Stimulated activated CD4-positive, alpha-beta T cell treated with anti-CD3 and anti-CD28 coated beads, Interleukin-2, amount 100 ng/mL, for 48 hours (primary cell): Measurements from ENCODE around the gene ADGRB2.

Source experiments
- DNase-seq, 2 donors: peaks; one replicate each; pipeline ENCODE4 v3.0.0-alpha.2; 2020

The ADGRB2 gene

DNA sequence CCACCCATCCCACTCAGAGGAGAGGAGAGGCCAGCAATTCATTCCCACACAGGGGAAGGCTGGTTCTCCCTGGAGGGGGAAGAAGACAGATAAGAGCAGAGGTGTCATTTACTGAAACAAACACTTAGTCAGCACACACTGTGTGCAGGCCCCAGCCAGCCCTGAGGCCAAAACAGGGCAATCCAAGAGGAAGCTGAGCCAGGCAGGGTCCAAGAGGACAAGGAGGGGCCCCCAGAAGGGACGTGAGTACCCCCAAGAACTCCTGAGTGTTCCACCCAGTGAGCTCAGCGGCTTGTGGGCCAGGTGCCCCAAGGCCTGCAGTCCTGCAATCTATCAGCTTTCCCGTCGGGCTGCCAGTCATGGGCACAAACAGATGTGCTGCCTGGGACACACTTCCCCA, 15.8 kb downstream of the ADGRB2 start:
- no peak for DNase-seq

DNA sequence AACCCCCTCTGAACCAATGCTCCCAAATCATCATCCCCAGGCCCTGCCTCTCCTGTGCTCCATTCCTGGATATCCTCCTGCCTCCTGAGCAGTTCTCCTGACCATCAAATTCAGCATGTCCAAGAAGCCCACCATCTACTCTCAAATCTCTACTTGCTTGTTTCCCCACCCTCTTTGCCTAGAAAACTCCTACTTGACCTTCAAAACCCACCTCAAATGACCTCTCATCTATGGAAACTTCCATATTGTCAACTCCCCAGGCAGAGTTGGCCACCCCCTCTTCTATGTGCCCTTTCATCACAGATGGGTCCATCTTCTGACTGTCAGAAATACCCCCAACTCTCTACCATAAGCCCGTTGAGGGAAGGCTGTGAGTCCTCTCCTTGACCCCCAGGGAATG, 16.8 kb downstream of the ADGRB2 start:
- DNase-seq = no peak

- DNase-seq = no peak
These were observed 17.5 kb downstream of the ADGRB2 start for GRCh38 chr1:31746687-31747086.

- no peak for DNase-seq
These were observed 18.0 kb downstream of the ADGRB2 start for GRCh38 chr1:31745946-31746670.

DNA sequence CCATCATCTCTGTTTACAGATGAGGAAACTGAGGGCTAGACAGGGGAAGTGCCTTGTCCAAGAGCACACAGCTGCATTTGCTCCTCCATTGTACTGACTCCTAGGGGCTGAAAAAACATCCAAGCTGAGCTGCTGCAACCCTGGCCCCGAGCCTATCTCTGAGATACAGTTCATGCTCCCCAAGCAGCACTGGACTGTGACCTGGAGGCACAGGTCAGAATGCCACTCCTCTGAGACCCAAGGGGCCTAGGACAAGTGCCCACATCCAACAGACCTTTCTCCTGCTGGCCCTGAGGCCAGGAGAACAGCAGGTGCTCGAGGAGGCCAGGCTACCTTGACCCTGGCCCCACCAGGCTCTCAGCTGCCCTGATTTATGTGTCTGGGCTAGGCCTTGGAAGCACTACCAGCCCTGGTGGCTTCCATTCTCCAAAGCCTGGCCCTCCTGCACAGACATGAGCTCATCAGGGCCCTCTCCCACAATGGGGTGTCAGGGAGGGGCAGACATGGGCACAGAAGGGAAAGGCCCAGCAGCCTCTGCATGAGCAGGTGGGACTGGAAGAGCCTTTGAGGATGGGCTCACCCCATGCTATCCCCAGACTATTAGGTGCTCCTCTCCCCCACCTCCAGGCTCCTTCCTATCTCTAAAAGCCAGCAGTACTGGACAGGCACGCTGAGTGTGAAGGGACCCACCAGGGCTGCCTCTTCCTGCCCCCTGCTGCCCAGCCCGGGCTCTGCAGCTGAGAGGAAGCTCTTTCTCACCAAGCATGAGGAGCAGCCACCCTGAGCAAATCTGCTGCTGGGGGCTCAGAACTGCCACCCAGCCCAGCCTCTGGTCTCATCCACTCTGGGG, 18.8 kb downstream of the ADGRB2 start:
- peak; percentile 54 to 63 for DNase-seq

DNA sequence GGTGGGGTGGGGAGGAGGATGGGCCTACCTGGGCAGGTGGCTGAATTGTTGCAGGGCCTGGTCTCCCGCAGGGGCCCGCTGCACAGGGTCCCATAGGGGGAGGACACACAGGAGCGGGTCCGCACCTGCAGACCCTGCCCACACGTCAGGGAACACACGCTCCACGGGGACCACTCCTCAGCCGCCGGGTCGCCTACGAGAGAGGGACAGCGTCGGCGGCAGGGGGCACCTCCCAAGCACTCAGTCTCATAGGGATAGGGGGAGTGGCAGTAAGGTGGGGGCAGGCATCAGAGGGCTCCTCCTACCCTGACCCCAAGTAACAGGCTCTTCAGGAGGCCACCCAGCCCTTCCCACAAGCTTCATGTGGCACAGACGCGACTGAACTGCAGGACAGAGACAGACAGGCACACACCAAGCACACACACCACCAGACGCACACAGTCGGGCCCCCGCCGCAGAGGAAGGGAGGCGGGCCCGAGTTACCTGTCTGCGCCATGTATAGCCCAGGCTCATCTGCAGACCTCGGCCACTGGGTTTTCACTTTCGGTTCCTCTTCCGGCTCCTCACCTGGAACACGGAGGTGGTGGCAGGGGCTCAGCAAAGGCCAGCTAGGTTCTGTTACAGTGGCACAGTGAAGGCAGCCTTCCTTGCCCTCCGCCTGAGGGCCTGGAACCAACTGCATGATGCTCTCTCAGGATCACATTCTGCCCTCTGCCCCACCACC, 19.8 kb downstream of the ADGRB2 start:
- no peak for DNase-seq

GRCh38 chr1:31742462-31743212, 21.5 kb downstream of the ADGRB2 start:
- no peak for DNase-seq

DNA sequence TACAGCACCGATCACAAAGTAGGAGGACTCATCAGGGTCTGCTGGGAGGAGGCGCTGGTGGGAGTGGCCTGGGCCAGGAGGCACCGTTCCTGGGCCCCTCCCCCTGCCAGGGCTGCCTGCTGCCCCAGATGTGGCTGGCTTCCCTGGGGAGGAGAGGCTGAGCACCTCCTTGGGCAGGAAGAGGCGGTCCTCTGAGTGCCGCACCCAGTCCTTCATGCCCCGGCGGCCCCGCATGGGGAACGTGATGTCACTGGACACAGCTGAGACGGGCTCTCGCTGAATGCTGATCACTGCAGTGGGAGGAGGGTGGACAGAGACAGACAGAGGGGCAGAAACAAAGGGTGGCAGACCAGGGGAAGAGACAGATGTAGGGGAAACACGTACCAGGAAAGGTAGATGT, 24.8 kb downstream of the ADGRB2 start:
- peak in 1 of 2 donors; percentile 25 for DNase-seq

DNA sequence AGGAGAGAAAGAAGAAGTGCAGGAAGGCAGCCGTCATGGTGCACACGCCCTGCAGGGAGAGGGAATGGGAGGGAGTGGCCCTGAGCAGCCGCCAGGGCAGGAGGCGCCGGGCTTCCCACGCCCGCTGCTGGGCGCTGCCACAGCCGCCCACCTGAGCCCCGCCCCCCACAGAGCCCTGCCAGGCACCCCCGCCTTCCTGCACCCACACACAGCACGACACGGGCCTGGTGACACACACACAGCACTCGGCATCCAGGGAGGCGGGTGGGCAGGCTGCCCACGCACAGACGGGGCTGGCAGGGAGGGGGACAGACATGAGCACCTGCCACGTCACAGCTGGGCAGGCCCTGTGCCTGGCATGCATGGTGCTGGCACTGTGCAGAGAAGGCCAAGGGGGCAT, 27.5 kb downstream of the ADGRB2 start:
- DNase-seq = no peak

DNA sequence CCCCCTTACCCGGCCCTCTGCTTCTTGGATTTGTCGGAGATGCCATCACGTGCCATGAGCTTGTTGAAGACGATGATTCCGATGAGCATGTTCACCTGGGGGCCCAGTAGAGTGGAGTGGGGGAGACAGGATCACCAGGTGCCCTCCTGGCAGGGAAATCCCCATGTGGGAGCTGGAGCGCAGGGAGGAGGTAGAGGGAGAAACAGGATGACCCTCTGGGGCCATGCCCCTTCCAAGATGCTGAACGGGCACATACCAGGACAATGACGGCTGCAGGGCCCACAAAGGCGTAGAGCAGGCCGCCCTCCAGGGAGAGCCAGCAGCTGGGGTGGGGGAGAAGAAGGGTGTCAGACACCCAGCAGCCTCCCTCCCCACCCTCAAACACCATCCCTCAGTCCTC, 28.6 kb downstream of the ADGRB2 start:
- DNase-seq = no peak

- no peak for DNase-seq
These were observed 29.5 kb downstream of the ADGRB2 start for GRCh38 chr1:31734582-31735107.

GRCh38 chr1:31733389-31734219, 30.5 kb downstream of the ADGRB2 start:
- DNase-seq = no peak

DNA sequence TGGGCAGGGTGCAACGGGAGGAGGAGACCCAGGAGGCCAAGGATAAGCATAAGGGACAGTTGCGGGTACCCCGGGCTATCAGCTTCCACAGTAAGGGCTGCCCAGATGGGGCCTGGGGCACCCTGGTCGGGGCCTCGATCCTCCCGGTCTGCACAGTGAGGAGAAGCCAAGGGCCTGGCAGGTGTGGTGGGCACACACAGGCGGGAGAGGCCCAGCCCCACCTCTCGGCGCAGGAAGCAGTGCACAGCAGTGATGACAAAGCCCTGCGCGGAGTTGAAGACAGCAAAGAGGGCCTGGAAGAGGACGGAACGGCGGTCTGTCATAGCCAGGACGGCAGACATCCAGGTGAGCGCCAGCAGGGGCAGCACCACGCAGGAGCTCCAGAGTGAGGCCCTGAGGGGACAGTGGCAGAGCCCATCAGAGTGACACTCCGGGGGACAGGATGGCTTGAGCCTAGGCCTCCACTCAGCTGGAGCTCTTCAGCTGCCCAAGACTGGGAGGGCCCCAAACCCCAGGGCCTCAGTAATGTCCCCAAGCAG, 31.3 kb downstream of the ADGRB2 start:
- DNase-seq = no peak

GRCh38 chr1:31732343-31732742, 31.8 kb downstream of the ADGRB2 start:
- DNase-seq = no peak

DNA sequence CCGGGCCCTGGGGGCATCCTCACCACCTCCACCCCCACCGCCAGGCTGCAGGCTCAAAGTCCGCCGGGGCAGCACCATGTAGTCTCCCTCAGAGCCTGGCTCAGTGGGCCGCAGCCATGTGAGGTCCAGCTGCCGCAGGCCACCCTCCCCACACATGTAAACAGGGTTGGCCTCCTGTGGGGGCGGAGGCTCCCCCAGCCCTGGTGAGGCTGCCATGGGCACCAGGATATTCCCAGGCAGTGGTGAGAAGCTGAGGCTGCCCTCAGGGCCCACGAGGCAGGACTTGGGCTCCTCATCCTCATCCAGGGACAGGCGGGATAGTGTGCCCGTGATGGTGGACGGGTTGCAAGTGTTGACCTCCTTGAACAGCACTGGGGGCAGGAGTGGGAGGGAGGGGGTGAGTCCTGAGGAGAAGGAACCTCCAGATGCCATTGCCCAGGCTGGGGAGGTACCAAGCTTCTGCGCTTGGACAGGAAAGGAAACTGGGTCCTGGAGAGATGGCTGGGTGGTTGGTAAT, 33.0 kb downstream of the ADGRB2 start:
- DNase-seq = no peak

DNA sequence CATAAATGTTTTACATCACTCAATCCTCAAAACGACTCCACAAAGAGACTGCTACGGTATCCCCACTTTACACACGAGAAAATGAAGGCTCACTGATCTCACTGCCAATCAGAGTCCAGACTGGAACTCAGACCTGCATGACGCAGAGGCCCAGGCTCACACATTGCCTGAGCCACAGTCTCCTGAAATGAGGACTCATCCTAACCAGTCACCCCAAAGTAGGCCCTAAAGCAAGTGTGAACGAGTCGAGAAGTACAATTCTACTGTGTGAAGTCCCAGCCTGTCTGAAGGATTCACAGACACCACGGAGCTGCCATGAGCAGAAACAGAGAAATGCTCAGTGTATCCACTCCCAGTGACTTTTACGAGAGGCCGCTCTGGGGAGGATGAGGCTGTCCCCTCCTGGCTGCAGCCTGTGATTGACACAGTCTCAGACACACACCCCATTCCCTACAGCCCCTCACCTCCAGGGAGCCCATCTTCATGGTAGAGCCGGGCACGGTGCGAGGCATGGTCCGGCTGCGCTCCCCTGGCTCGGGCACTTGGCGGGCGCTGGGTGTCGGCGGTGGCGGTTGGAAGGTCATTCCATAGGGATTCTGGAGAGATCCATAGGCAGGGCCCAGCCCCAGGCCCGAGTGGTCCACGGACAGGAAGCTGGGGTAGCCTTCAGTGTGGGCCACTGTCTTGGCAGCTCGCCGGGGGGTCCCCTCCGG, 33.6 kb downstream of the ADGRB2 start:
- DNase-seq = no peak

GRCh38 chr1:31727849-31728248, 36.3 kb downstream of the ADGRB2 start:
- DNase-seq = no peak

DNA sequence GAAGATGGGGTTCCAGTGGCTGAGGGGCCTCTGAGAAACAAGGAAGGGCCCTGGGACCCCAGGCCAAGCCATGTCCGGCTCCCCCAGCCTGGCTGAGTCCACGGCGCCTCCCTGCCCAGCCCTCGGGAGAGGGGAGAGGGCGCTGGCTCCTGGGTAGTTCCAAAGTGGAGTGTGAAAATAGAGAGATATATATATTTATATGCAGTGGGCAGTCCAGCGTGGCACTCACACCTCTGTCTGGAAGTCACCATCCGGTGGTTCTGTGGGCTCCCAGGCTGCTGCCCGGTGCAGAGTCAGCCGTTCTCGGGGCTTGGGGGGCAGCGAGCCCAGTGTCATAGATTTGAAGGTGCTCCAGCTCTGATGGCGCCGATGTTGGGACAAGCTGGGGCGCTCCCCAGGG, 36.9 kb downstream of the ADGRB2 start:
- no peak for DNase-seq

GRCh38 chr1:31726715-31727114, 37.4 kb downstream of the ADGRB2 start:
- no peak for DNase-seq

- DNase-seq = no peak
These were observed 38.2 kb downstream of the ADGRB2 start for GRCh38 chr1:31725777-31726535.
